Measurements from ENCODE around the gene PDE1C.

DNA sequence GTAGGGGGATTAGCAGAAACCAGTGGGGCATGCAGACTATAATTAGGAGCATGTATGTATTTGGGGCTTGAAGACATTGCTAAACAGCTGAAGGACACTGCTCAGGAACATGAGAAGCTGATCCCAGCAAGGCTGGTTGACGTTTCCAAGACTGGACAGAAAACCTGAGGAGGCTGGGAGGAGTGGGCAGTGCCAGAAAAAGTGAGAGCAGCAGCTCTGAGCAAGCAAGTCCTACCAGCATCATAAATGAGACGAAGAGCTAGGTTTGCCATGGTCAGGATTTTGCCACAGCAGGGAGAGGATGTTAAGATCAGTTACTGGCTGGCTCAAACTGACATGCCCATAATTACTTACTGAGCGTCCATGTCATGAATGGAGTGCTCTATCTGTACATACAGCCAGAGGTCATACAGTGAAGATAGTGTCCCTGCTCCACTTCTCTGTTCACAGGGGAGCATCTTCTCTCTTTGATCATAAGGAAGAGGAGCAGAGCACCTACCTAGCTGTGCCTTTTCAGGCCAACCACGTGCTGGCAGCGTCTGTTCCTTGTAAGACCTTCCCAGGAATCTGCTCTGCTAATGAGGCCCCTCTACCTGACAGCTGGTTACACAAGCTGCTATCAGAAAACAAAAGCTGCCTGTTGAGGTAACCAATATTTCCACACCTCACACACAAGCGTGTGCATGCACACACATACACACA, 44.7 kb downstream of the PDE1C start:
- TF ChIP-seq CTCF (IDR thresholded peaks at IDR 0.05; ENCODE audit: low read depth, low read length), result no peak
- TF ChIP-seq POLR2A (IDR thresholded peaks at IDR 0.05; ENCODE audit: extremely low read depth, insufficient read length), result no peak

Data from NB4 (cell line).